AG09319 (cell line): ENCODE measurements around the gene CDH18.
"Not testable (repeated sequence)": the region's sequence is repeated elsewhere in the genome, so short reads cannot be mapped to it uniquely, and the experiment has no call there.

Source experiments
- DNase-seq: peaks from one replicate; pipeline ENCODE4 v3.0.0-alpha.2; 2010; ENCODE audit warnings: low read depth; ENCODE audit errors: extremely low read depth
- TF ChIP-seq, protein P1 (sequence below): IDR thresholded peaks from 2 replicates; pipeline ENCODE4 v1.5.1; 2011; ENCODE audit warnings: low read depth, mild to moderate bottlenecking, inconsistent platforms, low read length, moderate library complexity

The CDH18 gene

DNA sequence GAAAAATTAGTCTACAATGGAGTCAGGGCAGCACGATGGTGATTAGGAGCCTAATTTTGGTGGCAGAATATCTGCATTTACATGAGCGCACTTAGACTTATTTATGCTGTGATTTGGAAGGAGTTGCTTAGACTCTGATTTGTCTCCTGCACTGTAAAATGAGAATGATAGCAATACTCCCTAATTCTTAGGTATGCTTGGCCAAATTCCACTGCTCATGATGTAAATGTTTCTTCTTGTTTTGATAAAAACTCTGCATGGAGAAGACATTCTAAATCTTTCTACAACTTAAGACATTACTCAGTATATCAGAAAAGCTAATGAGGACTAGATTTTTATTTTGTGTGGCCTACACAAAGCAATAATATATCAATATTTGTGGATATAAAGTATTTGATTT is 205.4 kb downstream of the CDH18 start:
- TF ChIP-seq, protein P1, sequence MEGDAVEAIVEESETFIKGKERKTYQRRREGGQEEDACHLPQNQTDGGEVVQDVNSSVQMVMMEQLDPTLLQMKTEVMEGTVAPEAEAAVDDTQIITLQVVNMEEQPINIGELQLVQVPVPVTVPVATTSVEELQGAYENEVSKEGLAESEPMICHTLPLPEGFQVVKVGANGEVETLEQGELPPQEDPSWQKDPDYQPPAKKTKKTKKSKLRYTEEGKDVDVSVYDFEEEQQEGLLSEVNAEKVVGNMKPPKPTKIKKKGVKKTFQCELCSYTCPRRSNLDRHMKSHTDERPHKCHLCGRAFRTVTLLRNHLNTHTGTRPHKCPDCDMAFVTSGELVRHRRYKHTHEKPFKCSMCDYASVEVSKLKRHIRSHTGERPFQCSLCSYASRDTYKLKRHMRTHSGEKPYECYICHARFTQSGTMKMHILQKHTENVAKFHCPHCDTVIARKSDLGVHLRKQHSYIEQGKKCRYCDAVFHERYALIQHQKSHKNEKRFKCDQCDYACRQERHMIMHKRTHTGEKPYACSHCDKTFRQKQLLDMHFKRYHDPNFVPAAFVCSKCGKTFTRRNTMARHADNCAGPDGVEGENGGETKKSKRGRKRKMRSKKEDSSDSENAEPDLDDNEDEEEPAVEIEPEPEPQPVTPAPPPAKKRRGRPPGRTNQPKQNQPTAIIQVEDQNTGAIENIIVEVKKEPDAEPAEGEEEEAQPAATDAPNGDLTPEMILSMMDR, result no peak
- DNase-seq, result no peak

DNA sequence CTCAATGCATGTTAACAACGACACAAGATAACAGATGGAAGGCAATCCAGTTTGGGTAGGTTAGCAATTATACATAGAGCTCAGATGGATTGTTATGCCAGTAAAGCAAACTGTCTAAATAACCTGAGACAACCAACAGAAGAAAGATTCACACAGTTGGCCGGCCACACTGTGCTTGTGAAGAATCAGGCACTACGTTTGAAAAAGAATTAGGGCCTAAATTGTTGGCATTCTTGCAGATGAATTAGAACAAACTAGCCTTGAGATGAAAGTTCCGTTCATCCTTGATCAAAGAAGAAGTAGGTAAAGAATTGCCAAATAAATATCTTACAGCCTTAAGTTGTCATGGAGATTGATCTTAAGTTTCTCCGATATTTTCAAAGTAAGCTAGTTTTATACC is 210.6 kb downstream of the CDH18 start:
- TF ChIP-seq, protein P1, result no peak
- no peak for DNase-seq

DNA sequence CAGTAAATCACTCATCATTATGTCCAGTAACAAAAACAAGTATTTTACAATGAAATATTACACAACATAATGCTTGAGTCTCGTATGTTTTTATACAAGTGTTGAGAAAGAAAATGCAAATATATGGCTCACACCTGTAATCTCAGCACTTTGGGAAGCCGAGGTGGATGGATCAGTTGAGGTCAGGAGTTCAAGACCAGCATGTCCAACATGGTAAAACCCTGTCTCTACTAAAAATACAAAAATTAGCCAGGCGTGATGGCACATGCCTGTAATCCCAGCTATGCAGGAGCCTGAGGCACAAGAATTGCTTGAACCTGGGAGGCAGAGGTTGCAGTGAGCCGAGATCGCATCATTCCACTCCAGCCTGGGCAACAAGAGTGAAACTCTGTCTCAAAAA is 211.1 kb downstream of the CDH18 start:
- DNase-seq, result not testable (repeated sequence)

DNA sequence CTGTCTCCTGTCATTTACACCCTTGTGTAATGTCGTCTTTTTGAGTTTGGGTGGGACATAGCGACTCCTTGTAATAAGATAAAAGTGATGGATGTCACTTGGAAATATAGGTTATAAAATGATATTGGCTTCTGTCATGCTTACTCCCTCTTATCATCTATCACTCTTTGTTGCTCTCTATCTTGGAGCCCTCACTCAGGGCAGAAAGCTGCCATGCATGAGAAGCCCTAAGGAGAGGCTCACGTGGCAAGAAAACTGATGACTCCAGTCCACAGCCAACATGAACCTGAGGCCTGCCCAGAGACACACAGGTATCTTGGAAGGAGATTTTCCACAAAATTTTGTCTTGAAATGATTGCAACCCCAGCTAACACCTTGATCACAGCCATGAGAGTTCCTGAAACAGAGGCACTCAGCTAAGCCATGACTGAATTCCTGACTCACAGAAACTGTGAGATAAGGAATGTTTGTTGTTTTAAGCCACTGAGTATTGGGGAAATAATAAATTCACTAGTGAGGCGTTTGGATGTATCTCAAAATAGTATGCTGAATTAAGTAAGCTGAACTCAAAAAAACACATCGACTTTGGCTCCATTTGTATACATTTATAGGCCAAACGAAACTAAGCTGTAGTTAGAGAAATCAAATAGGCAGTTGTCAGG is 216.7 kb downstream of the CDH18 start:
- TF ChIP-seq, protein P1, result no peak
- no peak for DNase-seq

DNA sequence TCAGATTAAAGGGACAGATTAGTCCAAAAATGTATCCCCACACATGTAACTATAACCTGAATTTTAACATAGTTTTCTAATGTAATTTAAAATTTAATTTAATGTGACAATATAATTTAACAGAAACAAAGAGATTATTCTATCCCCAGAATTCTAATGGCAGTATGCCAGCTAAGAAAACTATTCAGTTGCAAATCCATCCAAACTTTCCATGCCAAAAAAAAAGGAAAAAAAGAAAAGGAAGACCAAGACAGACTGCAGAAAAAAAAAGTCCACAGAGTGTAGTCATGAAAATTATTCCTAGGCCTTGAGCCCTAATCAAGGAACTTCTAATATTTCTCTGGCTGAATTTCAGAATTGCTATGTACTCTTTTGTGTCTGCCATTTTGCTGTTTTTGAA is 217.6 kb downstream of the CDH18 start:
- TF ChIP-seq, protein P1, result no peak
- DNase-seq, result no peak

DNA sequence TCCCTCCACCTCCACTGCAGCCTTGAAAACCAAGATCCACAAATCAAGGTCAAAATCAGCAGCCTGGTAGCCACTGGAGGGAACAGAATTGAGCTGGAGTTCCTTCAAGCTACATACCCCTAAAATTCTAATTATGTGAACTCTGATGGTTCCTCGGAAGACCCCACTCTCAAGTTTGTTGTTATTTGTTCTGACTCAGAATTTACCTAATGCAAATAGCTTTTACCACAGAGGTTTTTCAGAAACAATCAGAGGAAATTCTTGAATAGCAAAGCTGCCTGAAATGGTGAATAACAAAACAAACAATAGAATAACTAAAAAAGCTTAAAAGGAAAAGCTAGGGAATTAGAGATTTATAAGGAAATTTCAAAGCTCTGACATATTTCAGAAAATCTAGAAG is 220.0 kb downstream of the CDH18 start:
- DNase-seq, result no peak
- TF ChIP-seq, protein P1, result no peak

DNA sequence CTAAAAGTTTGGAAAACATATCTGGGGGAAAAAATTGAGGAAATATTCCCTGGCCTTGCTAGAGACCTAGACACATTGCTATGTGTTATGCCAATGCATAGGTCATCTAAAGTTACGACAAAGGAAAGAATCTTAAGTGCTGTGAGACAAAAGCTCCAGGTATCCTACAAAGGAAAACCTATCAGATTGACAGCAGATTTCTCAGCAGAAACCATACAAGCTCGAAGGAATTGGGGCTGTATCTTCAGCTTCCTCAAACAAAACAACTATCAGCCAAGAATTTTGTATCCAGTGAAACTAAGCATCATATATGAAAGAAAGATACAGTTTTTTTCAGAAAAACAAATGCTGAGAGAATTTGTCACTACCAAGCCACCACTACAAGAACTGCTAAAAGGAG is 234.4 kb downstream of the CDH18 start:
- no peak for DNase-seq
- TF ChIP-seq, protein P1, result no peak

DNA sequence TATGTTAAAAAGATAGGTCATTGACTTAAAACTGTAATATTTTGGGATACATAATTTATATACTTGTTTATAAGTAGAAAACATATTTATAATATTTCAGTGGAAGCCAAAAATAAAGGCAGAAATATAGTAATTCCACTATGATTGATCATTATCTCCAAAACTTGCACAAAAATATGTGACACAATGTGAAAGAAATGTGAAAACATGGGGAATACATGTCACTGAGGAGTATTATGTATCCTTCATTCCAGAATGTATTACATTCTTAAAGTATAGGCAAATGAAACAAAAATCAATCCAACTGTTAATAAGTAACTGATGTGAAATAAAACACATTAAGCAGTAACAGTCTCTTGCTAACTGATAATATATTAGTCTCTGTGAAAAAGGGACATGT is 236.7 kb downstream of the CDH18 start:
- TF ChIP-seq, protein P1, result no peak
- no peak for DNase-seq
